ENCODE data around the gene MGAT2. TPM values are rescaled to one million over a fixed set of nuclear protein-coding genes. Genes with fewer than 3 reads are reported as not detected.
"Not testable (repeated sequence)": the region's sequence is repeated elsewhere in the genome, so short reads cannot be mapped to it uniquely, and the experiment has no call there.

MGAT2 gene
- total RNA-seq, 2 experiments from 2014 or later = 30.2 to 32.7 TPM

DNA sequence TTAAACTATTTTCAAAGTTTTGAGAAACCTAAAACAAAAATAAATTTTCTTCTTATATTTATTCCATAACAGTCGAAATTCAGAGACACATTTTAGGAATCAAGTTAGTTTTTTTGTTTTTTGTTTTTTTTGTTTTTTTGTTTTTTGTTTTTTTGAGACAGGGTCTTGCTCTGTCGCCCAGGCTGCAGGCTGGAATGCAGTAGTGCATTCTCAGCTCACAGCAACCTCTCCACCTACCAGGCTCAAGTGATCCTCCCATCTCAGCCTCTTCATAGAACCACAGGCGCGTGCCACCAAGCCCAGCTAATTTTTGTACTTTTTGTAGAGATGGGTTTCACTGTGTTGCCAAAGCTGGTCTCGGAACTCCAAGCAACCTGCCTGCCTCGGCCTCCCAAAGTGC is 32.9 kb downstream of the MGAT2 start:
- ChIA-PET CTCF (no interaction called here), POLR2A (no interaction called here)
- no peak overlapping the region for H3K4me3 Mint-ChIP-seq
- ATAC-seq (no peak), DNase-seq (no peak)
- H3K36me3 Mint-ChIP-seq (ENCODE audit: low read depth) = peaks cover 13% of the 10 kb centered on the region
- intact Hi-C loops (cut with micrococcal nuclease) = no loop called here
- TF ChIP-seq CTCF (IDR thresholded peaks at IDR 0.05) = no peak
- H3K9me3 Mint-ChIP-seq = no peaks in the 10 kb centered on the region
- H3K27ac Mint-ChIP-seq = no peak overlapping the region
- no peaks in the 10 kb centered on the region for H3K27me3 Mint-ChIP-seq
- H3K4me1 Mint-ChIP-seq (ENCODE audit: low read depth) = no peaks in the 10 kb centered on the region

DNA sequence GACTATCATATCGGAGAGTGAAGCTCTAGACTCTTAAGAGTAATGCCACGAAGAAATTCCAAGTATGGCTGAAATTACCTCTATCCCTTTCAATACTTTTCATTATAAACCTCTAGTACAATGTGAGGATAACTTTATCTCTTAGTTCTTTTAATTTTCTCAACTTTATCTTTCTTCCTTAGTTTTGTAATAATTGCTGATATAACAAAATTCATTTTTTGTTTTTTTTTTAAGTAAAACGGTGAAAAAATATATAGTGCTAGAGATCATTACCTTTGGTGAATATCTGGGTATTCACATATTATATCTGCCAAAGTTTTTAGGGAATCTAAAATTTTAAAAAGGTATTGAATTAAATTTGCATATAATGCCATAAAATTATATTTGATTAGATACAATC is 33.9 kb downstream of the MGAT2 start:
- TF ChIP-seq CTCF (IDR thresholded peaks at IDR 0.05) = no peak
- intact Hi-C loops (cut with micrococcal nuclease) = no loop called here
- CTCF ChIA-PET = no interaction called here
- DNase-seq (no peak), ATAC-seq (no peak)
- POLR2A ChIA-PET = no interaction called here
- Mint-ChIP-seq H3K27ac (no peak overlapping the region), H3K9me3 (no peaks in the 10 kb centered on the region), H3K27me3 (no peaks in the 10 kb centered on the region), H3K36me3 (ENCODE audit: low read depth) (peaks cover 13% of the 10 kb centered on the region), H3K4me3 (no peak overlapping the region), H3K4me1 (ENCODE audit: low read depth) (no peaks in the 10 kb centered on the region)

DNA sequence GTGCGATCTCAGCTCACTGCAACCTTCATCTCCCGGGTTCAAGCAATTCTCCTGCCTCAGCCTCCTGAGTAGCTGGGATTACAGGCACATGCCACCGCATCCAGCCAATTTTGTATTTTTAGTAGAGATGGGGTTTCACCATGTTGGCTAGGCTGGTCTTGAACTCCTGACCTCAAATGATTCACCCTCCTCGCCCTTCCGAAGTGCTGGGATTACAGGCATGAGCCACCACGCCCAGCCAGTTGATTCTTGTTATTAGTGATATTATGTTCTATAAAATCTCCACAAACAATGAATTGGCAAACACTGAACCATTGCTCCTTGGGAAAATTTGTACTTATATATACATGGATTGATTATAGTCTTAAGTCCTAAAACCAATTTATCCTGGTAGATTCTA is 36.9 kb downstream of the MGAT2 start:
- CTCF ChIA-PET = not testable (repeated sequence)

GRCh38 chr14:49659526-49660455 is 39.2 kb downstream of the MGAT2 start:
- CTCF ChIA-PET = interaction anchor here (1.3 kb wide), 1 partner anchor 11 kb away, joined by 3 read pairs; no protein-coding TSS in a partner anchor

More for the DNA sequence above, 36.9 kb downstream of the MGAT2 start:
- H3K4me1 Mint-ChIP-seq (ENCODE audit: low read depth); H3K9me3 Mint-ChIP-seq; POLR2A ChIA-PET; ATAC-seq; intact Hi-C loops (cut with micrococcal nuclease); H3K27me3 Mint-ChIP-seq; H3K27ac Mint-ChIP-seq; H3K4me3 Mint-ChIP-seq; DNase-seq: not testable (repeated sequence)
- H3K36me3 Mint-ChIP-seq (ENCODE audit: low read depth) = peaks cover 12% of the 10 kb centered on the region

DNA sequence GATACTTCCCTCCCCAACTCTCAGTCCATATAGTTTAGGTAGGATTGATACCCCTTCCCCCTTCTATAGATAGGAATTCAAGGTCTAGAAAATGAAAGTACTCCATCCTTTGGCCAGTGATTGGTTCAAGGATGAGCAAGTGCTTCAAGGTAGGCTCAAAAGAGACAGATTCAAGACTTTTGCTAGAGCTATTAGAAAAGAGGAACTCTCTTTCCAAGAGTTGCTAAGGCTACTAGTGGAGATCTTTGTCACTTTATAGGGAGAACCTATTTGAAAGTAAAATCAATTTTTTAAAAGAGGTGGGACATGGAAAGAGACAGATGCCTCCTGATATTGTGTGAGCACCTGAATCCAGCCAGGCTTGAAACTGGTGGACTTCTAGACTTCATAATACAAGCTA is 49.9 kb downstream of the MGAT2 start:
- Mint-ChIP-seq H3K4me1 (ENCODE audit: low read depth) (no peaks in the 10 kb centered on the region), H3K27ac (no peak overlapping the region), H3K27me3 (no peaks in the 10 kb centered on the region), H3K4me3 (no peak overlapping the region), H3K9me3 (no peaks in the 10 kb centered on the region), H3K36me3 (ENCODE audit: low read depth) (peaks cover 52% of the 10 kb centered on the region)
- ChIA-PET CTCF (no interaction called here), POLR2A (interaction anchor here (0.8 kb wide), 1 partner anchor 15 kb away, joined by 6 read pairs; no protein-coding TSS in a partner anchor)
- ATAC-seq (no peak), DNase-seq (no peak)
- TF ChIP-seq CTCF (IDR thresholded peaks at IDR 0.05) = no peak
- intact Hi-C loops (cut with micrococcal nuclease) = no loop called here

More at GRCh38 chr14:49659526-49660455, 39.2 kb downstream of the MGAT2 start:
- intact Hi-C loops (cut with micrococcal nuclease) = no loop called here
- Mint-ChIP-seq H3K4me3 (no peak overlapping the region), H3K4me1 (ENCODE audit: low read depth) (no peaks in the 10 kb centered on the region), H3K9me3 (no peaks in the 10 kb centered on the region), H3K27ac (no peak overlapping the region), H3K36me3 (ENCODE audit: low read depth) (peaks cover 11% of the 10 kb centered on the region), H3K27me3 (no peaks in the 10 kb centered on the region)
- TF ChIP-seq CTCF (IDR thresholded peaks at IDR 0.05) = no peak
- POLR2A ChIA-PET = no interaction called here
- no peak for ATAC-seq
- no peak for DNase-seq

Other genes with a start within 250 kb of the MGAT2 start
- gene RPS29, start 34.4 kb upstream of the MGAT2 start, total RNA-seq = 1,000 to 10,000 TPM; 2,041 to 2,284 TPM
- gene LRR1, start 21.9 kb upstream of the MGAT2 start, total RNA-seq = 10 to 100 TPM; 44.3 to 46.4 TPM
- 100 to 1,000 TPM; 214 to 231 TPM for gene RPL36AL, start 173 bp upstream of the MGAT2 start, total RNA-seq
- gene DNAAF2, start 14.4 kb downstream of the MGAT2 start, total RNA-seq = 10 to 100 TPM; 10.4 to 11.0 TPM
- 10 to 100 TPM; 36.3 to 36.5 TPM for gene POLE2, start 67.4 kb downstream of the MGAT2 start, total RNA-seq
- 1 to 10 TPM in 1 of 2 experiments, under 1 TPM in 1; 0.98 to 1.2 TPM for gene KLHDC1, start 72.3 kb downstream of the MGAT2 start, total RNA-seq
- gene KLHDC2, start 147.4 kb downstream of the MGAT2 start, total RNA-seq = 10 to 100 TPM; 21.1 to 23.4 TPM
- 10 to 100 TPM; 62.3 to 63.8 TPM for gene NEMF, start 232.0 kb downstream of the MGAT2 start, total RNA-seq